GM19043 (cell line): ENCODE data around the gene OR2G6.
"Not testable (repeated sequence)": the region's sequence is repeated elsewhere in the genome, so short reads cannot be mapped to it uniquely, and the experiment has no call there.

Source experiments
- ATAC-seq: cut with Tn5 transposase; IDR thresholded peaks from one replicate; pipeline ENCODE4 v1.9.1; 2021; ENCODE audit warnings: low read depth; ENCODE audit not compliant: unreplicated experiment

OR2G6 gene

GRCh38 chr1:248573856-248574255 is 66.0 kb downstream of the OR2G6 start:
- ATAC-seq, result not testable (repeated sequence)

DNA sequence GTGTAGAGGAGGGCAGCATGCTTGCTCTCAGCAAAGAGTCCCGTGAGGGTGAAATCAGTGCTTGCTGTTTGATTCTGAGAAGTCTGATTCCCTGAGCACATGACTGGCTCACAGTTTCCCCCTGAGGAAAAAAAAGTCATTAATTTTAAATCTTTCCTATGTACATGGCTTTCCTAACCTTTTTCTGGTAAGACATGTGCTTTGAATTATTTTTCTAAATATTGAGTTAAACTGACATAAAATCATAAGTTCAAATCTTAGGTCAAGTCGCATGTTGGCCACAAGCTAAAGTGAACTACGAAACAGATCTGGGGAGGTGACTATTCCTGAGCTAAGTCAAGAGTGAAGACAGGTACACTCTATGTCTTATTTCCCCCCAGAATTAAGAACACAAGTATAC is 66.8 kb downstream of the OR2G6 start, which contains the start of gene OR2T34:
OR2T34 (minus strand) TSS at position 101 of the 400 bp plus-strand sequence; CDS start at position 101, 0 bp downstream.
- not testable (repeated sequence) for ATAC-seq

GRCh38 chr1:248576260-248576980 is 68.5 kb downstream of the OR2G6 start:
- no peak for ATAC-seq
